Measurements from ENCODE around the gene ESRRB.

Gene ESRRB

GRCh38 chr14:76495983-76496382 is 120.0 kb downstream of the ESRRB start:
- no peak for DNase-seq (ENCODE audit: low read depth)
- TF ChIP-seq, protein P1, sequence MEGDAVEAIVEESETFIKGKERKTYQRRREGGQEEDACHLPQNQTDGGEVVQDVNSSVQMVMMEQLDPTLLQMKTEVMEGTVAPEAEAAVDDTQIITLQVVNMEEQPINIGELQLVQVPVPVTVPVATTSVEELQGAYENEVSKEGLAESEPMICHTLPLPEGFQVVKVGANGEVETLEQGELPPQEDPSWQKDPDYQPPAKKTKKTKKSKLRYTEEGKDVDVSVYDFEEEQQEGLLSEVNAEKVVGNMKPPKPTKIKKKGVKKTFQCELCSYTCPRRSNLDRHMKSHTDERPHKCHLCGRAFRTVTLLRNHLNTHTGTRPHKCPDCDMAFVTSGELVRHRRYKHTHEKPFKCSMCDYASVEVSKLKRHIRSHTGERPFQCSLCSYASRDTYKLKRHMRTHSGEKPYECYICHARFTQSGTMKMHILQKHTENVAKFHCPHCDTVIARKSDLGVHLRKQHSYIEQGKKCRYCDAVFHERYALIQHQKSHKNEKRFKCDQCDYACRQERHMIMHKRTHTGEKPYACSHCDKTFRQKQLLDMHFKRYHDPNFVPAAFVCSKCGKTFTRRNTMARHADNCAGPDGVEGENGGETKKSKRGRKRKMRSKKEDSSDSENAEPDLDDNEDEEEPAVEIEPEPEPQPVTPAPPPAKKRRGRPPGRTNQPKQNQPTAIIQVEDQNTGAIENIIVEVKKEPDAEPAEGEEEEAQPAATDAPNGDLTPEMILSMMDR (conservative IDR thresholded peaks at IDR 0.05; ENCODE audit: low read depth, low read length), result no peak
- no peak overlapping the region for H3K4me3 ChIP-seq (ENCODE audit: low read length)

GRCh38 chr14:76496595-76496994 is 120.7 kb downstream of the ESRRB start:
- no peak for DNase-seq (ENCODE audit: low read depth)
- no peak overlapping the region for H3K4me3 ChIP-seq (ENCODE audit: low read length)
- TF ChIP-seq, protein P1 (conservative IDR thresholded peaks at IDR 0.05; ENCODE audit: low read depth, low read length), result no peak

DNA sequence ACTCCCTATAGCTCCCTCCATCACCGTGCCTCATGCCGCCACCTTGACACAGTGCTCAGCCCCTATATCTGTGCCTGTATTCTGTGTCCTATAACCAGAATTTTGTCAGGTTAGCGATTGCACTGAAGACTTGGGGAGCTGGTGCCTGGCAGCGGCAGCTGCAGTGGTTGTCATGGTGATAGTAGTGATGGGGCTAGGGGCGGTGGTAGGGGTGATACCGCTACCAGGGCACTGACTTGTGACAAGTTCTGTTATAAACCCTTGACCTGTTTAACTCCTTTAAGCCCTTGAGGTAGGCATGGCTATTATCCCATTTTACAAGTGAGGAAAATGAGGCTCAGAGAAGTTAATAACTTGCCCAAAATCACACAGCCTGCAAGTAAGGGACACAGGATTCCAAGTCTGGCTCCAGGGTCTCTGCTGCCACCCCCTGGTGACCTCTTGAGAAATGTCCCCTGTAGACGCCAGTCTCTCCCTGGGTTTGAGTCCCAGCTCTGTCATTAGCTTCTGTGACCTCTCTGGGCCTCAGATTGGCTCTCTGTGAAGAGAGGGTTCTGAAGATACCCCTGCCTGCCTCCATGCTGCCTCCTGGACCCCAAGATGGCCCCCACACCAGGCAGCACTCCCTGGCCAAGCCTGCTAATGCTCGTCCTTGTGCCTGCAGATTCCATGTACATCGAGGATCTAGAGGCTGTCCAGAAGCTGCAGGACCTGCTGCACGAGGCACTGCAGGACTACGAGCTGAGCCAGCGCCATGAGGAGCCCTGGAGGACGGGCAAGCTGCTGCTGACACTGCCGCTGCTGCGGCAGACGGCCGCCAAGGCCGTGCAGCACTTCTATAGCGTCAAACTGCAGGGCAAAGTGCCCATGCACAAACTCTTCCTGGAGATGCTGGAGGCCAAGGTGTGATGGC is 121.9 kb downstream of the ESRRB start:
- TF ChIP-seq, protein P1 (conservative IDR thresholded peaks at IDR 0.05; ENCODE audit: low read depth, low read length), result no peak
- DNase-seq (ENCODE audit: low read depth), result no peak

DNA sequence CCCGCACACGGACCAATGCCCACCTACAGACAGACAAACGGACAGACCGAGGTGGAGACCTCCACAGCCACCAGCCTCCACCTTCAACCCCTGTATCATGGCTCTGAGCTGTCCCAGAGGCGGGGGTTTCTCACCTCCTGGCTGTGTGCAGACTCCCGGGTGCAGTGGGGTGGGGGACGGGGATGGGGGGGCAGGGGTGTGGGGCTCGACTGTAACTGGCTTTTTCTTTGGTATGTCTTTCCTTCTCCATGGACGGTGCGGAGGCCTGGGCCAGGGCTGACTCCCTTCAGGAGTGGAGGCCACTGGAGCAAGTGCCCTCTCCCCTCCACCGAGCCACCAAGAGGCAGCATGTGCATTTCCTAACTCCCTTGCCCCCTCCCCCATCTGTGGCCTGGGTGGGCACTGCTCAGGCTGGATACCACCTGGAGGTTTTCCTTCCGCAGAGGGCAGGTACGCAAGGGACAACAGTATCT is 122.6 kb downstream of the ESRRB start:
- no peak for DNase-seq (ENCODE audit: low read depth)
- TF ChIP-seq, protein P1 (conservative IDR thresholded peaks at IDR 0.05; ENCODE audit: low read depth, low read length), result no peak
- no peak overlapping the region for H3K4me3 ChIP-seq (ENCODE audit: low read length)

More for the DNA sequence above, 121.9 kb downstream of the ESRRB start:
- no peak overlapping the region for H3K4me3 ChIP-seq (ENCODE audit: low read length)

- TF ChIP-seq, protein P1 (conservative IDR thresholded peaks at IDR 0.05; ENCODE audit: low read depth, low read length), result no peak
- H3K4me3 ChIP-seq (ENCODE audit: low read length), result no peak overlapping the region
These were observed 123.0 kb downstream of the ESRRB start for GRCh38 chr14:76498976-76499375.

GRCh38 chr14:76499399-76499798 is 123.5 kb downstream of the ESRRB start:
- TF ChIP-seq, protein P1 (conservative IDR thresholded peaks at IDR 0.05; ENCODE audit: low read depth, low read length), result no peak
- no peak overlapping the region for H3K4me3 ChIP-seq (ENCODE audit: low read length)
- no peak for DNase-seq (ENCODE audit: low read depth)

More at GRCh38 chr14:76498976-76499375, 123.0 kb downstream of the ESRRB start:
- DNase-seq (ENCODE audit: low read depth), result no peak

GRCh38 chr14:76500011-76500410 is 124.1 kb downstream of the ESRRB start:
- TF ChIP-seq, protein P1 (conservative IDR thresholded peaks at IDR 0.05; ENCODE audit: low read depth, low read length), result no peak
- DNase-seq (ENCODE audit: low read depth), result no peak
- H3K4me3 ChIP-seq (ENCODE audit: low read length), result no peak overlapping the region
